Neural progenitor cell (in vitro differentiated cells): Measurements from ENCODE around the gene PPP6R3.
"Not testable (repeated sequence)": the region's sequence is repeated elsewhere in the genome, so short reads cannot be mapped to it uniquely, and the experiment has no call there.

Experiments
- EZH2 ChIP-seq: fragments of 200-600 bp; sonication (generic); IDR thresholded peaks from 2 replicates; pipeline ENCODE4 v1.6.1; 2017; ENCODE audit warnings: antibody characterized with exemption, mild to moderate bottlenecking, moderate library complexity
- TF ChIP-seq, protein P1 (sequence below): fragments of 200-600 bp; sonication (generic); IDR thresholded peaks from 2 replicates; pipeline ENCODE4 v1.5.1; 2017; ENCODE audit warnings: antibody characterized with exemption, mild to moderate bottlenecking

DNA sequence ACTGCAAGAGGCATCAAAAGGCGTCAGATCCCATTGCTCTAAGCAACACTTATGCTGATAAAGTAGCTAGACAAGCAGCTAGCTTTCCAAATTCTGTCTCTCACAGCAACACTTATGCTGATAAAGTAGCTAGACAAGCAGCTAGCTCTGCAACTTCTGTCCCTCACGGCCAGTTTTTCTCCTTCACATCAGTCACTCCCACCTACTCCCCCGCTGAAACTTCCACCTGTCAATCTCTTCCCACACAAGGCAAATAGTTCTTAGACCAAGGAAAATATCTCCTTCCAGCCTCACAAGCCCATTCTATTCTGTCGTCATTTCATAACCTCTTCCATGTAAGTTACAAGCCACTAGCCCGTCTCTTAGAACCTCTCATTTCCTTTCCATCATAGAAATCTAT lies 168.3 kb downstream of the PPP6R3 start:
- not testable (repeated sequence) for TF ChIP-seq EZH2
- TF ChIP-seq, protein P1, sequence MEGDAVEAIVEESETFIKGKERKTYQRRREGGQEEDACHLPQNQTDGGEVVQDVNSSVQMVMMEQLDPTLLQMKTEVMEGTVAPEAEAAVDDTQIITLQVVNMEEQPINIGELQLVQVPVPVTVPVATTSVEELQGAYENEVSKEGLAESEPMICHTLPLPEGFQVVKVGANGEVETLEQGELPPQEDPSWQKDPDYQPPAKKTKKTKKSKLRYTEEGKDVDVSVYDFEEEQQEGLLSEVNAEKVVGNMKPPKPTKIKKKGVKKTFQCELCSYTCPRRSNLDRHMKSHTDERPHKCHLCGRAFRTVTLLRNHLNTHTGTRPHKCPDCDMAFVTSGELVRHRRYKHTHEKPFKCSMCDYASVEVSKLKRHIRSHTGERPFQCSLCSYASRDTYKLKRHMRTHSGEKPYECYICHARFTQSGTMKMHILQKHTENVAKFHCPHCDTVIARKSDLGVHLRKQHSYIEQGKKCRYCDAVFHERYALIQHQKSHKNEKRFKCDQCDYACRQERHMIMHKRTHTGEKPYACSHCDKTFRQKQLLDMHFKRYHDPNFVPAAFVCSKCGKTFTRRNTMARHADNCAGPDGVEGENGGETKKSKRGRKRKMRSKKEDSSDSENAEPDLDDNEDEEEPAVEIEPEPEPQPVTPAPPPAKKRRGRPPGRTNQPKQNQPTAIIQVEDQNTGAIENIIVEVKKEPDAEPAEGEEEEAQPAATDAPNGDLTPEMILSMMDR = not testable (repeated sequence)
